SK-MEL-5 (cell line): ENCODE measurements around the gene NCKAP1. TPM values are rescaled to one million over a fixed set of nuclear protein-coding genes. Genes with fewer than 3 reads are reported as not detected.
A peak's percentile ranks its signal among the peaks of the same experiment; 100 is the strongest.

Experiments used
- DNase-seq: peaks from one replicate; pipeline ENCODE4 v3.0.0-alpha.2; 2016; ENCODE audit warnings: low read depth, low spot score
- in situ Hi-C: cut with HindIII; loops from 2 replicates; pipeline ENCODE4 v1.10.0; 2016; ENCODE audit warnings: low sequenced_read_pairs, high pct_unique_total_duplicates, low pct_unique_long_range_greater_than_20kb
- total RNA-seq: library from RNA; depleted of rRNA; stranded (reverse); fragments of >200 nt; shearing (Covaris generic); gene quantifications from 2 replicates; pipeline ENCODE4 v1.2.3, GENCODE V29; 2014

NCKAP1 gene
- total RNA-seq, 1 experiment from 2014 or later: 125 TPM

- in situ Hi-C loops: no loop called here
- DNase-seq: no peak
Measured at GRCh38 chr2:182941919-182942318, 96.3 kb downstream of the NCKAP1 start.

GRCh38 chr2:182941121-182941722 lies 97.0 kb downstream of the NCKAP1 start:
- no peak for DNase-seq
- in situ Hi-C loops: no loop called here

- DNase-seq: no peak
- in situ Hi-C loops: no loop called here
Measured at GRCh38 chr2:182937870-182938269, 100.4 kb downstream of the NCKAP1 start.

GRCh38 chr2:182933629-182934028 lies 104.6 kb downstream of the NCKAP1 start:
- in situ Hi-C loops: no loop called here
- DNase-seq: no peak

- DNase-seq: peak; percentile 13
Measured at GRCh38 chr2:182929972-182930371, 108.3 kb downstream of the NCKAP1 start.

GRCh38 chr2:182924306-182924705 lies 114.0 kb downstream of the NCKAP1 start:
- DNase-seq: peak; percentile 97

More at GRCh38 chr2:182929972-182930371, 108.3 kb downstream of the NCKAP1 start:
- in situ Hi-C loops: no loop called here

GRCh38 chr2:182921234-182921633 lies 117.0 kb downstream of the NCKAP1 start:
- in situ Hi-C loops: no loop called here
- DNase-seq: no peak

More at GRCh38 chr2:182924306-182924705, 114.0 kb downstream of the NCKAP1 start:
- in situ Hi-C loops: no loop called here

GRCh38 chr2:182920631-182921056 lies 117.6 kb downstream of the NCKAP1 start:
- DNase-seq: peak; percentile 87
- in situ Hi-C loops: no loop called here

GRCh38 chr2:182920089-182920488 lies 118.2 kb downstream of the NCKAP1 start:
- no peak for DNase-seq
- in situ Hi-C loops: no loop called here

- in situ Hi-C loops: no loop called here
- no peak for DNase-seq
Measured at GRCh38 chr2:182918961-182919652, 119.2 kb downstream of the NCKAP1 start.

- DNase-seq: no peak
- in situ Hi-C loops: no loop called here
Measured at GRCh38 chr2:182917924-182918323, 120.3 kb downstream of the NCKAP1 start.

- DNase-seq: no peak
- in situ Hi-C loops: no loop called here
Measured at GRCh38 chr2:182916417-182916816, 121.8 kb downstream of the NCKAP1 start.

- in situ Hi-C loops: no loop called here
- DNase-seq: peak; percentile 19
Measured at GRCh38 chr2:182915369-182916326, 122.6 kb downstream of the NCKAP1 start.

GRCh38 chr2:182914852-182915251 lies 123.4 kb downstream of the NCKAP1 start:
- in situ Hi-C loops: no loop called here
- DNase-seq: no peak

- no peak for DNase-seq
- in situ Hi-C loops: no loop called here
Measured at GRCh38 chr2:182913064-182913463, 125.2 kb downstream of the NCKAP1 start.

- DNase-seq: no peak
- in situ Hi-C loops: no loop called here
Measured at GRCh38 chr2:182912518-182912915, 125.7 kb downstream of the NCKAP1 start.

- in situ Hi-C loops: no loop called here
Measured at GRCh38 chr2:182911813-182912517, 126.3 kb downstream of the NCKAP1 start.

GRCh38 chr2:182910965-182911364 lies 127.3 kb downstream of the NCKAP1 start:
- no peak for DNase-seq
- in situ Hi-C loops: no loop called here

More at GRCh38 chr2:182911813-182912517, 126.3 kb downstream of the NCKAP1 start:
- DNase-seq: no peak
